ENCODE data around the gene BCKDHB. TPM values are rescaled to one million over a fixed set of nuclear protein-coding genes. Genes with fewer than 3 reads are reported as not detected.

Gene BCKDHB
- total RNA-seq, 2 experiments from 2014 or later = 16.4 to 17.7 TPM

DNA sequence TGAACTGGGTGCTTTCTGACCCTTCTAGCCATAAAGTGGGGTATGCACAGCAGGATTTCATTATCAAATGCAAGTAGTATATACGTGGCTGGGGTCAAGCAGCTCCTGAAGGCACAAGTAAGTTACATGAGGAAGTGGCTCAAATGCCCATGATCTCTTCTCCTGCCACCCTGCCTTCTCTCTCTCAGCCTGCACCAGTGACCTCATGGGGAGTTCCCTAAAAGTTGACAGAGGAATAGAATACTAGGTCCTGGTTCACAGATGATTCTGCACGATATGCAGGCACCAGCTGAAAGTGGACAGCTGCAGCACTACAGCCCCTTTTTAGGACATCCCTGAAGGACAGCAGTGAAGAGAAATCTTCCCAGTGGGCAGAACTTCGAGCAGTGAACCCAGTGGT lies 282.0 kb downstream of the BCKDHB start:
- no peak overlapping the region for H3K27ac Mint-ChIP-seq
- CTCF ChIA-PET = interaction anchor here (0.6 kb wide), 1 partner anchor 245 kb away, joined by 3 read pairs; no protein-coding TSS in a partner anchor
- H3K27me3 Mint-ChIP-seq = no peaks in the 10 kb centered on the region
- H3K9me3 Mint-ChIP-seq = no peaks in the 10 kb centered on the region
- POLR2A ChIA-PET = no interaction called here
- peaks cover 3% of the 10 kb centered on the region for H3K36me3 Mint-ChIP-seq
- no peaks in the 10 kb centered on the region for H3K4me1 Mint-ChIP-seq (ENCODE audit: low read depth)
- intact Hi-C loops (cut with micrococcal nuclease) = no loop called here
- H3K4me3 Mint-ChIP-seq = no peak overlapping the region
- DNase-seq = no peak

Other genes with a start within 250 kb of the BCKDHB start
- gene ELOVL4, start 159.1 kb upstream of the BCKDHB start, total RNA-seq = 1 to 10 TPM; 1.3 to 1.6 TPM
- 10 to 100 TPM; 37.2 to 39.4 TPM for gene TTK, start 102.0 kb upstream of the BCKDHB start, total RNA-seq